Ovary (tissue), 9 donors: ENCODE measurements around the gene STX8. TPM values are rescaled to one million over a fixed set of nuclear protein-coding genes. Genes with fewer than 3 reads are reported as not detected.

Source experiments
- DNase-seq, 5 donors: peaks; one replicate each; pipeline ENCODE4 v3.0.0-alpha.2; 2019 to 2020
- H3K27ac ChIP-seq, 2 donors: fragments of 200-600 bp; one replicate each; pipeline versions ENCODE4 v1.5.1 to v1.8.0; 2019 to 2022
- H3K27me3 ChIP-seq: fragments of 200-600 bp; one replicate; pipeline ENCODE4 v1.8.0; 2022
- H3K36me3 ChIP-seq: fragments of 200-600 bp; sonication (generic); one replicate; pipeline ENCODE4 v1.5.1; 2019
- H3K4me1 ChIP-seq: one replicate; pipeline ENCODE4 v1.8.1; 2013; ENCODE audit warnings: mild to moderate bottlenecking, moderate library complexity; ENCODE audit not compliant: insufficient read depth
- H3K4me3 ChIP-seq: fragments of 200-600 bp; sonication (generic); one replicate; pipeline ENCODE4 v1.5.1; 2017
- H3K9me3 ChIP-seq, 2 donors: fragments of 200-600 bp in 1 of 2; sonication (generic) in 1 of 2; one replicate each; pipeline versions ENCODE4 v1.5.1 to v1.8.1; 2013 to 2019; ENCODE audit warnings: mild to moderate bottlenecking in 1 of 2, moderate library complexity in 1 of 2
- EP300 ChIP-seq: sonication (generic); formaldehyde crosslinking; IDR thresholded peaks from one replicate; pipeline ENCODE4 v1.6.1; 2017; ENCODE audit warnings: antibody characterized with exemption
- POLR2A ChIP-seq: fragments of 450-650 bp; IDR thresholded peaks from one replicate; pipeline ENCODE4 v1.6.1; 2017; ENCODE audit warnings: antibody characterized with exemption, mild to moderate bottlenecking, moderate library complexity
- WGBS, 3 donors: extraction: QIAGEN DNeasy Blood & Tissue Kit in 1 of 3; methylation state at CpG; one replicate each; pipeline versions ENCODE4 v1.1.5 to v1.1.7; 2013 to 2017; 5-methylcytosine and 5-hydroxymethylcytosine counted together
- intact Hi-C, 4 donors: fragments of 100-400 bp; cut with DNase I; formaldehyde crosslinking; loops; one replicate each; pipeline versions ENCODE4 v1.11.0 to v1.15.1; 2022 to 2023
- polyA plus RNA-seq, 2 donors: library from polyadenylated mRNA; stranded (reverse); fragments of 200-250 nt in 1 of 2; fragments of 350-450 nt in 1 of 2; fragmentation: Illumina TruSeq in 1 of 2; extraction: RNeasy Lipid Tissue Mini Kit (QIAGEN cat#74804) in 1 of 2; gene quantifications; one replicate each; pipeline ENCODE4 v1.2.3, GENCODE V29; 2013 to 2014
- total RNA-seq, 7 donors: library from RNA; depleted of rRNA in 2 of 7; stranded (reverse); fragments of >200 nt in 2 of 7; fragmentation: NEBNext Ultra II Directional in 3 of 7; extraction: Animal tissue kit (Norgen Biotek cat#: 25700) in 3 of 7; gene quantifications; one replicate each; pipeline versions ENCODE4 v1.1.0 to v1.2.4, GENCODE V29; 2016 to 2023
- TF ChIP-seq, protein P1 (sequence below), 3 donors: fragments of 450-650 bp in 2 of 3; fragments of 200-600 bp in 1 of 3; IDR thresholded peaks; one replicate each; pipeline versions ENCODE4 v1.5.1 to v1.8.0; 2016 to 2022; ENCODE audit warnings: antibody characterized with exemption in 3 of 3, mild to moderate bottlenecking in 1 of 3
- donor health status: DM: no; HTN: no; CAD: no; lungs with moderate emphysema.
- donor health status: DM: no; HTN: no; CAD: no.
- donor health status: Bipolar disorder and iron deficiency.
- donor health status: DM: yes; HTN: yes; CAD: no.
- donor health status: DM: no; HTN: no; CAD: no.
- donor health status: DM: yes; HTN: yes; CAD: no.

STX8 gene
- total and polyA plus RNA-seq, 9 donors: 37.6 to 112 (median 53.8) TPM

DNA sequence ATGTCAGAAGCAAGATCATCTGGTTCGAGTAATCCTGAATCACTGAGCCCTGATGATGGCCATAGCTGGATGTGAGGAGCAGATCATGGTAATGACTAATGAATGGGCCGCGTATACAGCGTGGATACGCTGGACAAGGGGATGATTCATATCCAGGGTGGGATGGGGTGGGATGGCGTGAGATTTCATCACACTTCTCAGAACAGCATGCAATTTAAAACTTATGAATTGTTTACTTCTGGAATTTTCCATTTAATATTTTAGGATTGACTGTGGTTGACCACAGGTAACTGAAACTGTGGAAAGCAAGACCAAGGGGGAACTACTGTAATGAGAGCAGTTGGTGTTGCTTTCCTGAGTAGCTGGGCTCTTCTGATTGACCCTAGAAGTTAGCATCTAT lies 225.5 kb downstream of the STX8 start:
- intact Hi-C loops: loop anchor here in 1 of 4 donors (10.0 kb wide), 1 partner anchor 445 kb away; no protein-coding TSS in a partner anchor
- no peaks in the 10 kb centered on the region for H3K4me1 ChIP-seq
- H3K4me3 ChIP-seq: no peak overlapping the region
- no peaks in the 10 kb centered on the region for H3K36me3 ChIP-seq
- H3K9me3 ChIP-seq: no peaks in the 10 kb centered on the region
- no peak overlapping the region for H3K27ac ChIP-seq
- TF ChIP-seq, protein P1, sequence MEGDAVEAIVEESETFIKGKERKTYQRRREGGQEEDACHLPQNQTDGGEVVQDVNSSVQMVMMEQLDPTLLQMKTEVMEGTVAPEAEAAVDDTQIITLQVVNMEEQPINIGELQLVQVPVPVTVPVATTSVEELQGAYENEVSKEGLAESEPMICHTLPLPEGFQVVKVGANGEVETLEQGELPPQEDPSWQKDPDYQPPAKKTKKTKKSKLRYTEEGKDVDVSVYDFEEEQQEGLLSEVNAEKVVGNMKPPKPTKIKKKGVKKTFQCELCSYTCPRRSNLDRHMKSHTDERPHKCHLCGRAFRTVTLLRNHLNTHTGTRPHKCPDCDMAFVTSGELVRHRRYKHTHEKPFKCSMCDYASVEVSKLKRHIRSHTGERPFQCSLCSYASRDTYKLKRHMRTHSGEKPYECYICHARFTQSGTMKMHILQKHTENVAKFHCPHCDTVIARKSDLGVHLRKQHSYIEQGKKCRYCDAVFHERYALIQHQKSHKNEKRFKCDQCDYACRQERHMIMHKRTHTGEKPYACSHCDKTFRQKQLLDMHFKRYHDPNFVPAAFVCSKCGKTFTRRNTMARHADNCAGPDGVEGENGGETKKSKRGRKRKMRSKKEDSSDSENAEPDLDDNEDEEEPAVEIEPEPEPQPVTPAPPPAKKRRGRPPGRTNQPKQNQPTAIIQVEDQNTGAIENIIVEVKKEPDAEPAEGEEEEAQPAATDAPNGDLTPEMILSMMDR (IDR thresholded peaks at IDR 0.05): no peak
- no peak for TF ChIP-seq EP300
- TF ChIP-seq POLR2A: no peak
- no peaks in the 10 kb centered on the region for H3K27me3 ChIP-seq
- DNase-seq: no peak
- WGBS, 3 donors: 80 to 90% (median 89%) methylated on average over 6 of the region's 6 CpGs

DNA sequence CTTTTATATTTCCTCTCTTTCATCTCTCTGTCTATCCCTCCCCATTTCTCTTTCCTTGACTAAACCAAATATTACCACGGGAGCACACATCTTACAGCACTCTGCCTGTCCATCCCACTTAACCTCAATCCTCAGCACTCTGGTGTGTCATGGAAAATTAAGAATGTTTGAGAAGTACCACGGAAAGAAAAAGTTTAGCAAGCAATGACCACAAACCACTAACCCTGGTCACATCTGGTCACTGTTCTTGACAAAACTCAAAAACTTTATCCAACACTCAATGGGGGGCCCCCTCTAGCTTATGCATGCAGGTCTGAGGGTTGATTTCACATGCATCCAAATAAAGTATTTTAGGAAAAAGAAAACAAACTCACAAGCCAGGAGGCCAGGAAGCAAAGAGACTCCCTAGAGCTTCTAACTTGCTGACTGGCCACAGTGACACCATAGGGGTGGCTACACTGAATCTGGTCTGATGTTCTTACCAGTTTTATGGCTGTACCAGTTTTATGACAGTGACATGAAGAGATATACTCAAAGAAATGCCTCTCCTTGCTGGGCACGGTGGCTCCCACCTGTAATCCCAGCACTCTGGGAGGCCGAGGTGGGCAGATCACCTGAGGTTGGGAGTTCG lies 229.2 kb downstream of the STX8 start:
- Histone ChIP-seq H3K4me1 (no peaks in the 10 kb centered on the region), H3K27ac (no peak overlapping the region), H3K36me3 (no peaks in the 10 kb centered on the region), H3K9me3 (no peaks in the 10 kb centered on the region), H3K27me3 (no peaks in the 10 kb centered on the region), H3K4me3 (no peak overlapping the region)
- WGBS, 3 donors: 82 to 86% (median 84%) methylated on average over 5 of the region's 5 CpGs
- TF ChIP-seq EP300 (no peak), POLR2A (no peak)
- TF ChIP-seq, protein P1 (IDR thresholded peaks at IDR 0.05): no peak
- intact Hi-C loops: no loop called here
- no peak for DNase-seq

DNA sequence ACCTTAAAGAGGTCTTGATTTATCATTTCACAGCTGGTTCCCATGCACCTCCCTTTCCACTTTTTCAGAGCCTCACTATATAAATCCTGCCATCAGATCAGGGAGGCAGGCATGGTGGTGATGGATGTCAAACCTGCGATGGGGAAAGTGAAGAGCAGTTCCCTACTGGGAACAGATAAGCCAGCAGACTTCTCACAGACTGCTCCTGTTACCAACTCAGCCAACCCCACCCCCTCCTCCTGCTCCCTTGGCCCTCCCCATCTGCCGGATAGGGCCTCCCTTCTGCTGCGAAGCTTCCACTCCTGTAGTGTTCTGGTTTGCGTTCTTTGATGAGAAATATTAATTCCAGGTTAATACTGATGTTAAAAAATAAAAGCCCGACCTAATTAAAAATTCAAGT lies 232.1 kb downstream of the STX8 start:
- WGBS, 3 donors: 25 to 42% (median 29%) methylated on average over 5 of the region's 5 CpGs
- no peaks in the 10 kb centered on the region for H3K9me3 ChIP-seq
- H3K4me1 ChIP-seq: no peaks in the 10 kb centered on the region
- no peak overlapping the region for H3K27ac ChIP-seq
- no peak for DNase-seq
- no peak for TF ChIP-seq POLR2A
- TF ChIP-seq, protein P1 (IDR thresholded peaks at IDR 0.05): no peak
- no peak for TF ChIP-seq EP300
- no peaks in the 10 kb centered on the region for H3K27me3 ChIP-seq
- H3K4me3 ChIP-seq: no peak overlapping the region
- no peaks in the 10 kb centered on the region for H3K36me3 ChIP-seq
- intact Hi-C loops: no loop called here

DNA sequence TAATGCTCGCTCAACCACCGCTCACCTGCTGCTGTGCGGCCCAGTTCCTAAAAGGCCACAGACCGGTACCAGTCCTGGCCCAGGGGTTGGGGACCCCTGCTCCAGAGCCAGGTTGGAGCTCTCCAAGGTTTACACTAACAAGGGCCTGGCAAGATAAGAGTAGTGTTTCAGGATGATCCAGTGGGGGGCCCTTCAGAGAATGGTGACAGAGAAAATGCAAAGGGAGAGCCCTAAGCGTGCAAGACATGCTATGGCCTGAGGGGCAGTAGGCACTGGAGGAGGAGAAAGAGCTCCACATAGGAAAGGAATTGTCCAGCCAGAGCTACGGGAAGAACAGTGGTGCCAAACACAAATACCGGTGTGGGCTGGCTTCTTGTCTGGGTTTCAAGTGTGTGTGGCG lies 233.4 kb downstream of the STX8 start:
- Histone ChIP-seq H3K27ac (no peak overlapping the region), H3K27me3 (no peaks in the 10 kb centered on the region), H3K36me3 (no peaks in the 10 kb centered on the region), H3K4me3 (no peak overlapping the region), H3K9me3 (no peaks in the 10 kb centered on the region), H3K4me1 (no peaks in the 10 kb centered on the region)
- TF ChIP-seq EP300 (no peak), POLR2A (no peak)
- TF ChIP-seq, protein P1 (IDR thresholded peaks at IDR 0.05): no peak
- intact Hi-C loops: no loop called here
- DNase-seq: no peak
- 94 to 98% (median 97%) methylated on average over 8 of the region's 8 CpGs for WGBS, 3 donors
